KOPT-K1 (cell line): Measurements from ENCODE around the gene ARHGDIG.
"Not testable (repeated sequence)": the region's sequence is repeated elsewhere in the genome, so short reads cannot be mapped to it uniquely, and the experiment has no call there.

Experiments
- H3K27ac ChIP-seq: fragments of 200-600 bp; sonication (generic); 2 replicates; pipeline ENCODE4 v1.5.1; 2016; ENCODE audit warnings: antibody characterized with exemption, mild to moderate bottlenecking, low read depth, low read length; ENCODE audit not compliant: poor library complexity, severe bottlenecking
- H3K36me3 ChIP-seq: fragments of 200-600 bp; sonication (generic); 2 replicates; pipeline ENCODE4 v1.5.1; 2017; ENCODE audit warnings: antibody characterized with exemption, mild to moderate bottlenecking, low read length, moderate library complexity; ENCODE audit not compliant: insufficient read depth
- H3K9me3 ChIP-seq: fragments of 200-600 bp; sonication (generic); 2 replicates; pipeline ENCODE4 v1.5.1; 2017; ENCODE audit warnings: antibody characterized with exemption, low read length, mild to moderate bottlenecking; ENCODE audit not compliant: insufficient read depth, poor library complexity, severe bottlenecking

The ARHGDIG gene

GRCh38 chr16:280552-280951 lies at the start of gene ARHGDIG:
Gene ARHGDIG, plus strand, starts transcription at chr16:280591. Its CDS starts 90 bp downstream, at chr16:280681.
- H3K27ac ChIP-seq = no peak within 1 kb of the TSS
- no peaks in the 10 kb centered on the region for H3K9me3 ChIP-seq
- H3K36me3 ChIP-seq = no peaks in the 10 kb centered on the region

GRCh38 chr16:230949-231348 lies 49.4 kb upstream of the ARHGDIG start:
- H3K27ac ChIP-seq = no peak overlapping the region
- no peaks in the 10 kb centered on the region for H3K9me3 ChIP-seq
- peaks cover 22% of the 10 kb centered on the region for H3K36me3 ChIP-seq

GRCh38 chr16:234468-235305 lies 45.7 kb upstream of the ARHGDIG start, which contains the start of gene FAM234A:
Gene FAM234A, plus strand, starts transcription at chr16:234821. Its CDS starts 19,593 bp downstream, at chr16:254414.
- Histone ChIP-seq H3K36me3 (no peaks in the 10 kb centered on the region), H3K27ac (peak within 1 kb of the TSS; percentile 73), H3K9me3 (no peaks in the 10 kb centered on the region)

- H3K36me3 ChIP-seq = no peaks in the 10 kb centered on the region
- no peaks in the 10 kb centered on the region for H3K9me3 ChIP-seq
- H3K27ac ChIP-seq = no peak overlapping the region
These were observed 40.5 kb upstream of the ARHGDIG start for GRCh38 chr16:239948-240277.

GRCh38 chr16:240559-240958 lies 39.8 kb upstream of the ARHGDIG start:
- Histone ChIP-seq H3K27ac (no peak overlapping the region), H3K9me3 (no peaks in the 10 kb centered on the region), H3K36me3 (no peaks in the 10 kb centered on the region)

GRCh38 chr16:242281-242680 lies 38.1 kb upstream of the ARHGDIG start:
- Histone ChIP-seq H3K9me3 (no peaks in the 10 kb centered on the region), H3K27ac (no peak overlapping the region), H3K36me3 (no peaks in the 10 kb centered on the region)

- H3K27ac ChIP-seq = no peak overlapping the region
- no peaks in the 10 kb centered on the region for H3K36me3 ChIP-seq
- no peaks in the 10 kb centered on the region for H3K9me3 ChIP-seq
These were observed 37.0 kb upstream of the ARHGDIG start for GRCh38 chr16:243348-243747.

- no peak overlapping the region for H3K27ac ChIP-seq
- no peaks in the 10 kb centered on the region for H3K9me3 ChIP-seq
These were observed 35.3 kb upstream of the ARHGDIG start for GRCh38 chr16:245105-245504.

GRCh38 chr16:247027-247426 lies 33.4 kb upstream of the ARHGDIG start:
- Histone ChIP-seq H3K27ac (no peak overlapping the region), H3K9me3 (no peaks in the 10 kb centered on the region), H3K36me3 (no peaks in the 10 kb centered on the region)

More at GRCh38 chr16:245105-245504, 35.3 kb upstream of the ARHGDIG start:
- H3K36me3 ChIP-seq = no peaks in the 10 kb centered on the region

GRCh38 chr16:249431-249830 lies 31.0 kb upstream of the ARHGDIG start:
- Histone ChIP-seq H3K9me3 (no peaks in the 10 kb centered on the region), H3K36me3 (peaks cover 11% of the 10 kb centered on the region; the same call in 1 of the 2 replicates), H3K27ac (no peak overlapping the region)

GRCh38 chr16:252366-253337 lies 27.7 kb upstream of the ARHGDIG start:
- H3K9me3 ChIP-seq = no peaks in the 10 kb centered on the region
- H3K27ac ChIP-seq = no peak overlapping the region
- H3K36me3 ChIP-seq = peaks cover 22% of the 10 kb centered on the region; the same call in 1 of the 2 replicates

GRCh38 chr16:253833-254232 lies 26.6 kb upstream of the ARHGDIG start:
- Histone ChIP-seq H3K36me3 (peaks cover 22% of the 10 kb centered on the region; the same call in 1 of the 2 replicates), H3K9me3 (no peaks in the 10 kb centered on the region), H3K27ac (no peak overlapping the region)

- Histone ChIP-seq H3K27ac (no peak overlapping the region), H3K36me3 (peaks cover 22% of the 10 kb centered on the region; the same call in 1 of the 2 replicates), H3K9me3 (no peaks in the 10 kb centered on the region)
These were observed 25.9 kb upstream of the ARHGDIG start for GRCh38 chr16:254461-254860.

- Histone ChIP-seq H3K36me3 (peaks cover 22% of the 10 kb centered on the region; the same call in 1 of the 2 replicates), H3K9me3 (no peaks in the 10 kb centered on the region), H3K27ac (no peak overlapping the region)
These were observed 25.2 kb upstream of the ARHGDIG start for GRCh38 chr16:255183-255582.

GRCh38 chr16:258091-258490 lies 22.3 kb upstream of the ARHGDIG start:
- H3K36me3 ChIP-seq = peaks cover 28% of the 10 kb centered on the region; the same call in 1 of the 2 replicates
- H3K27ac ChIP-seq = not testable (repeated sequence)

More at GRCh38 chr16:258091-258490, 22.3 kb upstream of the ARHGDIG start:
- H3K9me3 ChIP-seq = not testable (repeated sequence)
